Measurements from ENCODE around the gene KIAA0232. TPM values are rescaled to one million over a fixed set of nuclear protein-coding genes. Genes with fewer than 3 reads are reported as not detected.

The KIAA0232 gene
- total RNA-seq, 1 experiment from 2014 or later, result 28.5 TPM

DNA sequence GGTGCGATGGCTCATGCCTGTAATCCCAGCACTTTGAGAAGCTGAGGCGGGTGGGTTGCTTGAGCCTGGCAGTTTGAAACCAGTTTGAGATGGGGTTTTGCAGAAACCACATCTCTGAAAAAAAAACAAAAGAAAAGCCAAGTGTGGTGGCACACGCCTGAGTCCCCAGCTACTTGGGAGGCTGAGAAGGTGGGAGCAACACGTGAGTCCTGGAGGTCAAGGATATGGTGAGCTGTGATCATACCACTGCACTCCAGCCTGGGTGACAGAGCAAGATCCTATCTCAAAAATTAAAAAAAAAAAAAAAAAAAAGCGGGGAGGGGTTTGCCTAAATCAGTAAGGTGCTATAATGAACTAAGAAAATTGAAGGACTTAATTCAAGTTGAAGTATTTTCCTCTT, 68.9 kb downstream of the KIAA0232 start:
- no peak overlapping the region for H3K56ac ChIP-seq (ENCODE audit: insufficient read length, low read depth, low read length)
- peaks cover 41 to 52% of the 10 kb centered on the region in 2 experiments for H3K4me1 Mint-ChIP-seq
- peaks cover 12% of the 10 kb centered on the region for H3K4me1 ChIP-seq (ENCODE audit: insufficient read depth, low read length)
- H3K4me2 ChIP-seq (ENCODE audit: insufficient read depth, insufficient read length, low read length), result no peak overlapping the region
- no peak overlapping the region for H2BK120ac ChIP-seq (ENCODE audit: low read depth, low read length, poor library complexity, severe bottlenecking)
- no peak overlapping the region for H2BK20ac ChIP-seq (ENCODE audit: low read depth, low read length, poor library complexity, severe bottlenecking)
- H3K79me1 ChIP-seq (ENCODE audit: insufficient read depth, low read depth, low read length, poor library complexity, severe bottlenecking), result no peaks in the 10 kb centered on the region
- no CpG with 5 or more reads among the region's 5 CpGs for WGBS (ENCODE audit: extremely low coverage, insufficient read length, low lambda C conversion rate)
- H2BK15ac ChIP-seq (ENCODE audit: low read depth, low read length), result no peak overlapping the region
- H3K79me2 ChIP-seq (ENCODE audit: insufficient read depth, low read length), result peaks cover 2% of the 10 kb centered on the region; the same call in 1 of the 2 replicates
- H2AK5ac ChIP-seq (ENCODE audit: insufficient read length, low read length), result no peak overlapping the region
- no peak overlapping the region for H3K23ac ChIP-seq (ENCODE audit: insufficient read length, low read depth, low read length)
- H3K23me2 ChIP-seq (ENCODE audit: insufficient read length, low read depth, low read length, poor library complexity, severe bottlenecking), result no peaks in the 10 kb centered on the region
- H3K27ac ChIP-seq (ENCODE audit: insufficient read length, low read depth, low read length), result no peak overlapping the region
- peaks cover 8% of the 10 kb centered on the region for H3K9me3 ChIP-seq (ENCODE audit: control insufficient read depth, low read depth, low read length)
- no peak overlapping the region for H3T11ph ChIP-seq (ENCODE audit: low read length)
- no peak overlapping the region for H3K18ac ChIP-seq (ENCODE audit: insufficient read length, low read depth, low read length)
- no peak overlapping the region for H3K14ac ChIP-seq (ENCODE audit: insufficient read depth, low read length)
- peaks cover 34 to 36% (median 36%) of the 10 kb centered on the region in 3 experiments for H3K36me3 Mint-ChIP-seq (ENCODE audit: insufficient read depth in 1 of 3, low read depth in 3 of 3)
- H4K20me1 ChIP-seq (ENCODE audit: control insufficient read depth, insufficient read depth, insufficient read length), result no peaks in the 10 kb centered on the region
- TF ChIP-seq, protein P1, sequence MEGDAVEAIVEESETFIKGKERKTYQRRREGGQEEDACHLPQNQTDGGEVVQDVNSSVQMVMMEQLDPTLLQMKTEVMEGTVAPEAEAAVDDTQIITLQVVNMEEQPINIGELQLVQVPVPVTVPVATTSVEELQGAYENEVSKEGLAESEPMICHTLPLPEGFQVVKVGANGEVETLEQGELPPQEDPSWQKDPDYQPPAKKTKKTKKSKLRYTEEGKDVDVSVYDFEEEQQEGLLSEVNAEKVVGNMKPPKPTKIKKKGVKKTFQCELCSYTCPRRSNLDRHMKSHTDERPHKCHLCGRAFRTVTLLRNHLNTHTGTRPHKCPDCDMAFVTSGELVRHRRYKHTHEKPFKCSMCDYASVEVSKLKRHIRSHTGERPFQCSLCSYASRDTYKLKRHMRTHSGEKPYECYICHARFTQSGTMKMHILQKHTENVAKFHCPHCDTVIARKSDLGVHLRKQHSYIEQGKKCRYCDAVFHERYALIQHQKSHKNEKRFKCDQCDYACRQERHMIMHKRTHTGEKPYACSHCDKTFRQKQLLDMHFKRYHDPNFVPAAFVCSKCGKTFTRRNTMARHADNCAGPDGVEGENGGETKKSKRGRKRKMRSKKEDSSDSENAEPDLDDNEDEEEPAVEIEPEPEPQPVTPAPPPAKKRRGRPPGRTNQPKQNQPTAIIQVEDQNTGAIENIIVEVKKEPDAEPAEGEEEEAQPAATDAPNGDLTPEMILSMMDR (conservative IDR thresholded peaks at IDR 0.05), result no peak
- H3K9ac ChIP-seq (ENCODE audit: extremely low read depth, insufficient read length, low read length), result no peak overlapping the region
- H3K27me3 ChIP-seq (ENCODE audit: insufficient read depth, low read length), result no peaks in the 10 kb centered on the region
- no peak for DNase-seq
- no peaks in the 10 kb centered on the region for H3K27me3 Mint-ChIP-seq (ENCODE audit: low read depth)
- H3K9me3 Mint-ChIP-seq, result peaks cover 6 to 12% of the 10 kb centered on the region in 2 experiments; a peak in 4 of 5 replicates
- H3K27ac Mint-ChIP-seq, result no peak overlapping the region
- no peak overlapping the region for H4K8ac ChIP-seq (replicated peaks; ENCODE audit: insufficient read length, low read depth, low read length)
- no peak overlapping the region for H4K5ac ChIP-seq (ENCODE audit: insufficient read length, low read depth, low read length)
- no peak overlapping the region for H2BK5ac ChIP-seq (ENCODE audit: insufficient read length, low read length)
- no peak overlapping the region for H2BK12ac ChIP-seq (ENCODE audit: insufficient read length, low read depth, low read length)
- H3K4ac ChIP-seq (ENCODE audit: low read depth, low read length), result no peak overlapping the region
- no peak overlapping the region for H4K91ac ChIP-seq (ENCODE audit: insufficient read length, low read depth, low read length)
- no peak overlapping the region for H3K4me3 Mint-ChIP-seq
- no peak overlapping the region for H2AFZ ChIP-seq (ENCODE audit: low read length)

Measured in H9 (cell line).